Upper lobe of left lung (tissue), 4 donors: ENCODE results near the gene EEIG1.

Source experiments
- POLR2A ChIP-seq, 4 donors: fragments of 450-650 bp; IDR thresholded peaks; one replicate each; pipeline ENCODE4 v1.5.1; 2016 to 2017; ENCODE audit warnings: antibody characterized with exemption in 4 of 4, mild to moderate bottlenecking in 2 of 4
- POLR2AphosphoS5 ChIP-seq, 2 donors: sonication (generic); formaldehyde crosslinking; IDR thresholded peaks; one replicate each; pipeline ENCODE4 v1.5.1; 2017; ENCODE audit warnings: antibody characterized with exemption in 2 of 2
- TF ChIP-seq, protein P1 (sequence below), 6 experiments: fragments of 450-650 bp in 4 of 6; fragments of 200-600 bp in 2 of 6; sonication (generic) in 2 of 6; IDR thresholded peaks; one replicate each; pipeline ENCODE4 v1.5.1; 2016 to 2019; ENCODE audit warnings: antibody characterized with exemption in 6 of 6

DNA sequence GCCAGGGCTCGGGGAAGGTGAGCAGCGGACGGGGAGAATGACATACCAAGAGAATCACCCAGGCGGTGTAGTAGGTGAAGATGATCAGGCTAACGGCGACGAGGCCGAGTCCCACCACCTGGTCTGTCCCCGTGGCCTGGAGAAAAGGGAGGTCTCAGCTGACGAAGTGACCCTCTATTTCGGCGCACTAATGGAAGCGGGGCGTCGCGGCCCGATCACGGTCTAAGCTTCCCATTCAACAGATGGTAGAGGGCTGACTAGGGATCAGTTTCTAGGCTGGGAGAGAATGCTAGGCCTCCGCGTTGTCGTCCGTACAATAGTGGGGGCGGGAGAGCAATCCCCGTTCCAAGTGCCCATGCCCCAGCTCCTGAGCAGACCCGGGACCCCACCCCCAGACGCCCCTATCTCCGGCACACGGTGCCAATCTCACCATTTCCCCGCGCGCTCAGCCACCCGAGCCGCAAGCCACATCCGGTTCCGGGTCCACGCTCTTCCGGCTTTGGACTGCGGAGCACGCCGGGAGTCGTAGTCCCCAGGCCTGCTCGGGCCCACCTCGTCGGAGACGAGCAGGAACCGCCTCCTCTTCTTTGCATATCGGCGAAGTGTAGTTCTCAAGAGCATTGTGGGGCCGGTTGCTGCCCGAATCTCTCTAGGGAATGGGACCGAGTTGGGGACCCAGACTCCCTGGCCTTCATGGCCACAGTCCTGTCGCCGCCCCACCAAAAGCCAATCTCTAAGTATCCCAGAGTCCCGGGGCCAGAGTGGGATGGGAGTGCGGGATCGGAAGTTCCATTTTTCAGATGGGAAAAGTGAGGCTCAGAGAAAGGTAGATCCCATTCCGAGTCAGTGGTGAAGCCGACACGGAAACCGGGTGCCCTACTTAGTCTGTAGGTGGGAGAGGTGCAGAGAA is 43.1 kb downstream of the EEIG1 start, which contains the start of gene DPM2:
- TF ChIP-seq, protein P1, sequence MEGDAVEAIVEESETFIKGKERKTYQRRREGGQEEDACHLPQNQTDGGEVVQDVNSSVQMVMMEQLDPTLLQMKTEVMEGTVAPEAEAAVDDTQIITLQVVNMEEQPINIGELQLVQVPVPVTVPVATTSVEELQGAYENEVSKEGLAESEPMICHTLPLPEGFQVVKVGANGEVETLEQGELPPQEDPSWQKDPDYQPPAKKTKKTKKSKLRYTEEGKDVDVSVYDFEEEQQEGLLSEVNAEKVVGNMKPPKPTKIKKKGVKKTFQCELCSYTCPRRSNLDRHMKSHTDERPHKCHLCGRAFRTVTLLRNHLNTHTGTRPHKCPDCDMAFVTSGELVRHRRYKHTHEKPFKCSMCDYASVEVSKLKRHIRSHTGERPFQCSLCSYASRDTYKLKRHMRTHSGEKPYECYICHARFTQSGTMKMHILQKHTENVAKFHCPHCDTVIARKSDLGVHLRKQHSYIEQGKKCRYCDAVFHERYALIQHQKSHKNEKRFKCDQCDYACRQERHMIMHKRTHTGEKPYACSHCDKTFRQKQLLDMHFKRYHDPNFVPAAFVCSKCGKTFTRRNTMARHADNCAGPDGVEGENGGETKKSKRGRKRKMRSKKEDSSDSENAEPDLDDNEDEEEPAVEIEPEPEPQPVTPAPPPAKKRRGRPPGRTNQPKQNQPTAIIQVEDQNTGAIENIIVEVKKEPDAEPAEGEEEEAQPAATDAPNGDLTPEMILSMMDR (IDR thresholded peaks at IDR 0.05), result peak in 1 of 6 experiments; percentile 6
- peak in 2 of 4 donors; percentile 63 to 74 for TF ChIP-seq POLR2A (IDR thresholded peaks at IDR 0.05)
- TF ChIP-seq POLR2AphosphoS5 (IDR thresholded peaks at IDR 0.05), result peak; percentile 84
